Retinal pigment epithelial cell (primary cell): ENCODE data around the gene EEF1AKMT3.

Experiments used
- DNase-seq: peaks from one replicate; pipeline ENCODE4 v3.0.0-alpha.2; 2010; ENCODE audit warnings: low read depth
- H3K4me3 ChIP-seq: 2 replicates; pipeline ENCODE4 v1.5.1; 2011; ENCODE audit warnings: mild to moderate bottlenecking, low read length, control low read depth, moderate library complexity
- CTCF ChIP-seq: conservative IDR thresholded peaks from 2 replicates; pipeline ENCODE4 v1.5.1; 2011; ENCODE audit warnings: low read depth, low read length, control low read depth, inconsistent platforms

Gene EEF1AKMT3

GRCh38 chr12:57740656-57741412, 31.6 kb upstream of the EEF1AKMT3 start:
- DNase-seq: no peak
- H3K4me3 ChIP-seq: no peak overlapping the region
- no peak for TF ChIP-seq CTCF

- no peak overlapping the region for H3K4me3 ChIP-seq
- no peak for DNase-seq
- TF ChIP-seq CTCF: no peak
Measured at GRCh38 chr12:57741413-57741789, 31.0 kb upstream of the EEF1AKMT3 start.

DNA sequence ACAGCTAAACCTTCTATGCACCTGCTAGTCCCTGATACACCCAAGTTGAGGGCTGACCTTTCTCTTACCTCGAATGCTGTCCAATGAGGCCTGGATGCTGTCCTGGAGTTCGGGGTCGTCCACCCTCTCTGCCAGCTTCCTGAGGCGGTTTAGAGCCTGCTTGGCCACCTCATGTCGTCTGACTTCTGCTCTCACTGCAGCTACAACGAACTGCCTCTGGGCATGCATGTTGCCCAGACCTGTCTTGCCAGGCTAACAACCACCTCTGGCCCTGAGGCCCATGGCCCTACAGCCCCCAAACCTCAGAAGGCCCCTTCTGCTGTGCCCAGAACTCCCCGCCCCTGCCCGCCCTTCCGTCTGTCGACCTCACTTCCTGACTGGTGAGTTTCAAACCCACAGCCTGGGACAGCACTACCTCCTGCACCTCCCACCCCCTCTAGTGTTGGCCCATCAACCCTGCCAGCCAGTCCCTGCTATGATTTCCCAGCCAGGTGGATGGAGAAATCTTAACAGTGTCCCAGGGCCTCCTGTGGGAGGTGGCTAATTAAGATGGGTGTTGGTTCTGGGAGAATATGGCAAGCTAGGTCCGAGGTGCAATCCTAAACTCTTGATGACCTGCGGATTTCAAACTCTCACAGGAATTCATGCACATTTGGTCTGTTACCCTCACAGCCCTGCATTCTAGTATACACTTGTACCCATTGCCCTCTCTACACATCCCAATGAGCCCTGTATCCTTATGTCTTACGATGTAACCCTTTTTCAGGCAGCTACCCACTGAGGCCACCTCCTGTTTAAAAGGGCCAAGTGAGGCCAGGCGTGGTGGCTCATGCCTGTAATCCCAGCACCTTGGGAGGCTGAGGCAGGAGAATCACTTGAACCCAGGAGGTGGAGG, 30.3 kb upstream of the EEF1AKMT3 start:
- H3K4me3 ChIP-seq: no peak overlapping the region
- no peak for DNase-seq
- no peak for TF ChIP-seq CTCF

DNA sequence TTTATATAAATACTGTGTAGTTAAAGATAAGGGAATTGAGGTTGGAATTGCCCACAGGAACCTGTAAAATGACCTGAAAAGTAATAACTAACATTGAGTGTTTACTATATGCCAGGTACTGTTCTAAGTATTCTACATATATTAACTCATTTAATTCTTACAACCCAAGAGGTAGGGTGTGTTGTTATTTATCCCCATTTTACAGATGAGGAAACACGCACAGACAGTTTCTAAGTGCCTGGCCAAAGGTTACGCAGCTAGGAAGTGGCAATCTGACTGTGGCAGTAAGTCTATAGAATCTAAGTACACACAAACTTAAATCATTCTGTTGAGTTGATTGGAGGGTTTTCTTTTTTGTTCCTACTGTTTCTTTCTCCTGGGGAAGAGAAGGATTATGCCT, 28.6 kb upstream of the EEF1AKMT3 start:
- no peak for DNase-seq
- no peak overlapping the region for H3K4me3 ChIP-seq
- TF ChIP-seq CTCF: no peak

DNA sequence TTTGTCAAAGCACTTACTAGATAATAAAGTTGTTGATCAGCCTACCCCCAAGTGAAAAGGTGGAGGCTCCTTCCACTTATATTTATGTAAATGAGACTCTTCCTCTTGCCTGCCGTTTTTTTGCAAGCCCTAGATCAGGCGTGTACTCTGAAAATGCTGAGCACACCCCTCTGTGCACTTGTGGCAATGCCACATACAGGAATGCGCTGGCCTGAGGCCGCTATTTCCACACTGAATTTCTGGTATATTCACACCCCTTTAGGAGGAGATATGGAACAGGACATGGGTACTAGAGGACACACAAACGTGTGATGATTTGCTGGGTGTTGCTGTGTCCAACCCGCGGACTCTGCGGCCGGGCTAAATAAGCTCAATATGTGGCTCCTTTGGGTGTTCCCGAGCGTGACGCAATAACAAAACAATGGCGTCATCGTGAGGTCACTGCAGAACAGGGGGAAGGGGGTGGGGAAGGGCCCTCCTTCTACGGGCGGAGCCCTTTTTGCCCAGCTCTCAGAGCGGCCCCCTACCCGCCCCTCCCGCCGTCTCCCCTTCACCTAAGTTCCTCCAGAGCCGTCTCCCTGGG, 28.1 kb upstream of the EEF1AKMT3 start:
- H3K4me3 ChIP-seq: peak overlapping the region; percentile 91
- TF ChIP-seq CTCF: no peak
- DNase-seq: no peak

GRCh38 chr12:57744777-57745484, 27.5 kb upstream of the EEF1AKMT3 start, which contains the start of gene TSPAN31:
TSPAN31 (plus strand) TSS chr12:57745039; CDS start chr12:57745155, 116 bp downstream.
- peak; percentile 94 for DNase-seq
- H3K4me3 ChIP-seq: peak within 1 kb of the TSS; percentile 91
- TF ChIP-seq CTCF: no peak
